Endothelial cell of hepatic sinusoid (primary cell): ENCODE results near the gene KRT8.
"Not testable (repeated sequence)": the region's sequence is repeated elsewhere in the genome, so short reads cannot be mapped to it uniquely, and the experiment has no call there.

Experiments used
- in situ Hi-C: cut with HindIII; loops from 2 replicates; pipeline ENCODE4 v1.10.0; 2017; ENCODE audit warnings: low sequenced_read_pairs

Gene KRT8

GRCh38 chr12:52903285-52903854 lies 1.5 kb downstream of the KRT8 start:
- in situ Hi-C loops, result no loop called here

GRCh38 chr12:52901715-52902541 lies 2.9 kb downstream of the KRT8 start:
- in situ Hi-C loops, result no loop called here

GRCh38 chr12:52900896-52901714 lies 3.8 kb downstream of the KRT8 start:
- in situ Hi-C loops, result no loop called here

GRCh38 chr12:52900166-52900895 lies 4.5 kb downstream of the KRT8 start:
- in situ Hi-C loops, result no loop called here

GRCh38 chr12:52899338-52900035 lies 5.4 kb downstream of the KRT8 start:
- in situ Hi-C loops, result no loop called here

- in situ Hi-C loops, result no loop called here
Measured at GRCh38 chr12:52896190-52897100, 8.4 kb downstream of the KRT8 start.

- in situ Hi-C loops, result no loop called here
Measured at GRCh38 chr12:52895726-52896189, 9.1 kb downstream of the KRT8 start.

- in situ Hi-C loops, result loop anchor here (5.0 kb wide), 1 partner anchor 89 kb away; no protein-coding TSS in a partner anchor
Measured at GRCh38 chr12:52892974-52893373, 11.9 kb downstream of the KRT8 start.

GRCh38 chr12:52892207-52892852 lies 12.5 kb downstream of the KRT8 start:
- in situ Hi-C loops, result loop anchor here (5.0 kb wide), 1 partner anchor 90 kb away; no protein-coding TSS in a partner anchor

GRCh38 chr12:52891044-52891443 lies 13.8 kb downstream of the KRT8 start:
- in situ Hi-C loops, result loop anchor here (5.0 kb wide), 1 partner anchor 91 kb away; no protein-coding TSS in a partner anchor

- in situ Hi-C loops, result loop anchor here (5.0 kb wide), 1 partner anchor 92 kb away; no protein-coding TSS in a partner anchor
Measured at GRCh38 chr12:52890417-52890816, 14.5 kb downstream of the KRT8 start.

GRCh38 chr12:52884526-52885293 lies 20.2 kb downstream of the KRT8 start:
- in situ Hi-C loops, result no loop called here

- in situ Hi-C loops, result not testable (repeated sequence)
Measured at GRCh38 chr12:52880499-52880898, 24.4 kb downstream of the KRT8 start.

- in situ Hi-C loops, result no loop called here
Measured at GRCh38 chr12:52879394-52880351, 25.2 kb downstream of the KRT8 start.

- in situ Hi-C loops, result no loop called here
Measured at GRCh38 chr12:52878507-52879393, 26.1 kb downstream of the KRT8 start.

GRCh38 chr12:52877242-52877641 lies 27.6 kb downstream of the KRT8 start:
- in situ Hi-C loops, result no loop called here
